HepG2 (cell line): ENCODE measurements around the gene SPOPL. TPM values are rescaled to one million over a fixed set of nuclear protein-coding genes. Genes with fewer than 3 reads are reported as not detected.

Experiments used
- ATAC-seq: fragments of 200-7000 bp; cut with Tn5 transposase; 3 replicates; pipeline ENCODE4 v1.9.1; 2020; ENCODE audit warnings: mild to moderate bottlenecking, moderate library complexity
- BruUV-seq: library from RNA; stranded (reverse); fragments of 400-500 nt; replicated peaks from 2 replicates; lab custom pipeline; 2021; lab: Mats Ljungman, UMichigan
- CTCF ChIA-PET: fragments of 300-600 bp; formaldehyde crosslinking; extraction: SDS; loops from one replicate; lab custom pipeline; 2021; ENCODE audit warnings: low total read pairs, inconsistent platforms, low intra/inter-chr PET ratio; lab: Yijun Ruan, JAX
- POLR2A ChIA-PET: fragments of 350-600 bp; sonication (Branson Sonifier 250); formaldehyde crosslinking; loops from one replicate; lab custom pipeline; 2020; ENCODE audit warnings: antibody characterized with exemption, inconsistent platforms; lab: Yijun Ruan, JAX
- DNase-seq: peaks from one replicate; pipeline ENCODE4 v3.0.0-alpha.2; 2015; ENCODE audit warnings: low spot score
- FAIRE-seq: peaks from 3 replicates; lab custom pipeline; 2011; peaks lifted over from hg19 to GRCh38; lab: Jason Lieb, UNC
- H2AFZ ChIP-seq: one replicate; pipeline ENCODE4 v1.6.1; 2011; ENCODE audit warnings: low read length, inconsistent platforms
- H3K27ac ChIP-seq: fragments of 300-600 bp; 3 replicates; pipeline ENCODE4 v1.8.0; 2011; ENCODE audit warnings: mixed run types, mild to moderate bottlenecking, mixed read lengths, low read length, inconsistent platforms; ENCODE audit not compliant: insufficient read depth; ENCODE audit errors: extremely low read length
- H3K27me3 ChIP-seq, 2 experiments: fragments of 200-600 bp in 1 of 2; 2 replicates in 1 of 2; 3 replicates in 1 of 2; pipeline versions ENCODE4 v1.6.0 to v1.8.0; 2011; ENCODE audit warnings: low read length in 2 of 2, mild to moderate bottlenecking in 2 of 2, moderate library complexity in 2 of 2, inconsistent platforms in 1 of 2; ENCODE audit not compliant: insufficient read depth in 2 of 2, control insufficient read depth in 1 of 2
- H3K36me3 ChIP-seq, 2 experiments: fragments of 200-600 bp in 1 of 2; replicated peaks in 1 of 2; 2 replicates in 1 of 2; 3 replicates in 1 of 2; pipeline versions ENCODE4 v1.5.1 to v1.8.0; 2011; ENCODE audit warnings: low read length in 2 of 2, inconsistent platforms in 1 of 2; ENCODE audit not compliant: insufficient read depth in 2 of 2, control insufficient read depth in 1 of 2
- H3K4me1 ChIP-seq: 2 replicates; pipeline ENCODE4 v1.5.1; 2012; ENCODE audit warnings: low read length, inconsistent platforms; ENCODE audit not compliant: insufficient read depth
- H3K4me2 ChIP-seq: 2 replicates; pipeline ENCODE4 v1.6.0; 2011; ENCODE audit warnings: low read depth, low read length, inconsistent platforms
- H3K4me3 ChIP-seq, 3 experiments: fragments of 200-600 bp in 1 of 3; sonication (generic), shearing (Covaris generic) in 1 of 3; replicated peaks in 1 of 3; 2 replicates each; pipeline ENCODE4 v1.5.1; 2011 to 2016; ENCODE audit warnings: low read length in 3 of 3, inconsistent platforms in 2 of 3, low read depth in 2 of 3, mild to moderate bottlenecking in 2 of 3, control low read depth in 1 of 3, mixed read lengths in 1 of 3; ENCODE audit not compliant: insufficient read depth in 1 of 3
- H3K79me2 ChIP-seq: one replicate; pipeline ENCODE4 v1.6.1; 2011; ENCODE audit warnings: low read length, inconsistent platforms; ENCODE audit not compliant: insufficient read depth
- H3K9ac ChIP-seq: 2 replicates; pipeline ENCODE4 v1.6.0; 2011; ENCODE audit warnings: mild to moderate bottlenecking, low read depth, low read length, inconsistent platforms; ENCODE audit not compliant: insufficient read depth
- H3K9me3 ChIP-seq: 2 replicates; pipeline ENCODE4 v1.5.1; 2012; ENCODE audit warnings: mild to moderate bottlenecking, low read length
- H4K20me1 ChIP-seq: 2 replicates; pipeline ENCODE4 v1.6.0; 2011; ENCODE audit warnings: inconsistent platforms, mild to moderate bottlenecking, low read length, moderate library complexity; ENCODE audit not compliant: insufficient read depth
- AHDC1 ChIP-seq: sonication (generic); formaldehyde crosslinking; IDR thresholded peaks from 2 replicates; pipeline ENCODE4 v1.5.1; 2020; ENCODE audit warnings: mild to moderate bottlenecking, missing genetic modification reagents, borderline replicate concordance
- HNRNPH1 ChIP-seq: fragments of 200-400 bp; formaldehyde crosslinking; optimal IDR thresholded peaks from 2 replicates; pipeline ENCODE3; 2017; ENCODE audit warnings: mild to moderate bottlenecking, low read depth, low read length
- NRL ChIP-seq: sonication (generic); formaldehyde crosslinking; IDR thresholded peaks from 2 replicates; pipeline ENCODE4 v1.5.0; 2020; ENCODE audit warnings: missing genetic modification reagents, mild to moderate bottlenecking, moderate library complexity, borderline replicate concordance
- RFX3 ChIP-seq: IDR thresholded peaks from 2 replicates; pipeline ENCODE4 v1.6.1; 2016; ENCODE audit warnings: missing biosample characterization, missing genetic modification reagents
- SRSF1 ChIP-seq: fragments of 200-400 bp; formaldehyde crosslinking; optimal IDR thresholded peaks from 2 replicates; pipeline ENCODE3; 2017; ENCODE audit warnings: mild to moderate bottlenecking, low read depth, low read length, moderate library complexity
- STAT5B ChIP-seq: sonication (generic); formaldehyde crosslinking; IDR thresholded peaks from 2 replicates; pipeline ENCODE4 v1.4.0; 2020; ENCODE audit warnings: missing genetic modification reagents
- STAT6 ChIP-seq: sonication (generic); formaldehyde crosslinking; IDR thresholded peaks from 2 replicates; pipeline ENCODE4 v1.4.0; 2020; ENCODE audit warnings: missing genetic modification reagents, mild to moderate bottlenecking, borderline replicate concordance
- ZNF557 ChIP-seq: sonication (generic); formaldehyde crosslinking; IDR thresholded peaks from 2 replicates; pipeline ENCODE4 v1.4.0; 2020; ENCODE audit warnings: missing genetic modification reagents
- ZNF598 ChIP-seq: sonication (generic); formaldehyde crosslinking; IDR thresholded peaks from 2 replicates; pipeline ENCODE4 v1.5.1; 2020; ENCODE audit warnings: mild to moderate bottlenecking, missing genetic modification reagents, borderline replicate concordance
- ZNF790 ChIP-seq: sonication (generic); formaldehyde crosslinking; IDR thresholded peaks from 2 replicates; pipeline ENCODE4 v1.8.0; 2022; ENCODE audit warnings: missing genetic modification reagents, mild to moderate bottlenecking, borderline replicate concordance
- ZNF891 ChIP-seq: sonication (generic); formaldehyde crosslinking; IDR thresholded peaks from 2 replicates; pipeline ENCODE4 v1.5.0; 2020; ENCODE audit warnings: mild to moderate bottlenecking, missing genetic modification reagents
- WGBS: methylation state at CpG from one replicate; pipeline ENCODE4 v1.1.6; 2017; ENCODE audit warnings: low lambda C conversion rate; 5-methylcytosine and 5-hydroxymethylcytosine counted together
- in situ Hi-C: cut with HindIII; loops from 2 replicates; pipeline ENCODE4 v1.10.0; 2017; ENCODE audit warnings: low pct_unique_long_range_greater_than_20kb; ENCODE audit not compliant: extremely low pct_ligation_motif_present
- intact Hi-C: fragments of 100-400 bp; cut with micrococcal nuclease; formaldehyde crosslinking; loops from one replicate; pipeline ENCODE4 v1.10.0; 2022; ENCODE audit not compliant: unreplicated experiment
- polyA plus RNA-seq, 8 experiments: library from polyadenylated mRNA; depleted of rRNA in 3 of 8; stranded (reverse) in 7 of 8; unstranded in 1 of 8; fragments of >200 nt; fragmentation: Illumina TruSeq in 4 of 8; extraction: Trizol in 4 of 8; gene quantifications; 2 replicates each; pipeline versions ENCODE4 v1.2.1 to v1.2.3, GENCODE V29; 2011 to 2016; ENCODE audit warnings: low read depth in 4 of 8, missing spikeins in 1 of 8, mixed read lengths in 1 of 8; ENCODE audit not compliant: insufficient read depth in 1 of 8
- total RNA-seq, 5 experiments: library from RNA; depleted of rRNA; stranded (reverse); fragments of >200 nt; fragmentation: Illumina TruSeq; extraction: Trizol; gene quantifications; 2 replicates each; pipeline ENCODE4 v1.2.3, GENCODE V29; 2016; ENCODE audit warnings: low read depth in 1 of 5
- TF ChIP-seq, protein P1 (sequence below): IDR thresholded peaks from 2 replicates; pipeline ENCODE4 v1.6.1; 2016; ENCODE audit warnings: low read depth
- TF ChIP-seq, protein P2 (sequence below): sonication (generic); formaldehyde crosslinking; IDR thresholded peaks from 2 replicates; pipeline ENCODE4 v1.4.0; 2020; ENCODE audit warnings: missing genetic modification reagents

SPOPL gene
- total and polyA plus RNA-seq, 2 of the 13 experiments (the other 11 are each of a cell fraction or from before 2014, with no cell fraction given) = 12.6 to 51.6 TPM

DNA sequence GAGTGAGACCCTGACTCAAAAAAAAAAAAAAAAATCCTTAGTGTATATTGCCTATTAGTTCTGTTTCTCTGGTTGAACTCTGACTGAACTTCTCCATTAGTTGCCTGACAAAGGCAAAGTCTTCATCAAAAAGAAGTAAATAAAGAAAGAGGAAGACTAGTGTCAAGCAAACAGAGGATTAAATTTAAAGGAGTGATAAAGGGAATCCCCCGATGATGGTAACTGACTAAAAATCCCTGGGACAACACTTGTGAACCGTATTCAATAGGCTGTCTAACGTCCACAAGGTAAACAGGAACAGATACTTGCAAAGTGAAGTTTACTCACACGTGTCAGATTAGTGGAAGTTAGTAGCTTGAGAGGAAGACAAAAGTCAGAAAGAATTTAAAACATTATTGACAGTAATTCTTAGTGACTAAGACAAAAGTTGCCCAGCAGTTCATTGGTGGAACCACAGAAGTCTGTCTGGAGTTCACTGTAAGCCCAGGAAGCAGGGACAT, 26.2 kb upstream of the SPOPL start:
- in situ Hi-C loops = no loop called here
- Histone ChIP-seq H3K4me2 (peak overlapping the region; percentile 46), H3K4me1 (peaks cover 23% of the 10 kb centered on the region), H3K9ac (no peak overlapping the region), H3K4me3 (no peak overlapping the region), H2AFZ (no peak overlapping the region), H3K27ac (peak overlapping the region; percentile 10), H4K20me1 (no peaks in the 10 kb centered on the region), H3K9me3 (no peaks in the 10 kb centered on the region), H3K79me2 (no peaks in the 10 kb centered on the region), H3K36me3 (no peaks in the 10 kb centered on the region), H3K27me3 (no peaks in the 10 kb centered on the region)
- 3% methylated on average over 4 of the region's 4 CpGs for WGBS
- ChIA-PET CTCF (no interaction called here), POLR2A (interaction anchor here (0.9 to 1.7 kb wide), 4 partner anchors 16 to 28 kb away, joined by 4 to 6 read pairs (median 5); partner anchors contain the start of gene SPOPL)
- peak; percentile 26 for FAIRE-seq
- peak; percentile 77 for DNase-seq
- ATAC-seq = peak; percentile 85
- intact Hi-C loops = loop anchor here (1.0 to 5.0 kb wide), 3 partner anchors 16 to 312 kb away; partner anchors contain the start of gene SPOPL
- no TSS peak for BruUV-seq
- no peak for TF ChIP-seq RFX3 (CRISPR knock-in tag)
- TF ChIP-seq ZNF790 (CRISPR knock-in tag) = no peak
- no peak for TF ChIP-seq ZNF557 (CRISPR knock-in tag)
- no peak for TF ChIP-seq ZNF891 (CRISPR knock-in tag)
- no peak for TF ChIP-seq STAT6 (CRISPR knock-in tag)
- TF ChIP-seq STAT5B (CRISPR knock-in tag) = no peak
- TF ChIP-seq NRL = no peak
- TF ChIP-seq ZNF598 (CRISPR knock-in tag) = no peak
- TF ChIP-seq, protein P1, sequence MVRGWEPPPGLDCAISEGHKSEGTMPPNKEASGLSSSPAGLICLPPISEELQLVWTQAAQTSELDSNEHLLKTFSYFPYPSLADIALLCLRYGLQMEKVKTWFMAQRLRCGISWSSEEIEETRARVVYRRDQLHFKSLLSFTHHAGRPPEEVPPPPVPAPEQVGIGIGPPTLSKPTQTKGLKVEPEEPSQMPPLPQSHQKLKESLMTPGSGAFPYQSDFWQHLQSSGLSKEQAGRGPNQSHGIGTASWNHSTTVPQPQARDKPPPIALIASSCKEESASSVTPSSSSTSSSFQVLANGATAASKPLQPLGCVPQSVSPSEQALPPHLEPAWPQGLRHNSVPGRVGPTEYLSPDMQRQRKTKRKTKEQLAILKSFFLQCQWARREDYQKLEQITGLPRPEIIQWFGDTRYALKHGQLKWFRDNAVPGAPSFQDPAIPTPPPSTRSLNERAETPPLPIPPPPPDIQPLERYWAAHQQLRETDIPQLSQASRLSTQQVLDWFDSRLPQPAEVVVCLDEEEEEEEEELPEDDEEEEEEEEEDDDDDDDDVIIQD (CRISPR knock-in tag) = peak; percentile 87
- TF ChIP-seq, protein P2, sequence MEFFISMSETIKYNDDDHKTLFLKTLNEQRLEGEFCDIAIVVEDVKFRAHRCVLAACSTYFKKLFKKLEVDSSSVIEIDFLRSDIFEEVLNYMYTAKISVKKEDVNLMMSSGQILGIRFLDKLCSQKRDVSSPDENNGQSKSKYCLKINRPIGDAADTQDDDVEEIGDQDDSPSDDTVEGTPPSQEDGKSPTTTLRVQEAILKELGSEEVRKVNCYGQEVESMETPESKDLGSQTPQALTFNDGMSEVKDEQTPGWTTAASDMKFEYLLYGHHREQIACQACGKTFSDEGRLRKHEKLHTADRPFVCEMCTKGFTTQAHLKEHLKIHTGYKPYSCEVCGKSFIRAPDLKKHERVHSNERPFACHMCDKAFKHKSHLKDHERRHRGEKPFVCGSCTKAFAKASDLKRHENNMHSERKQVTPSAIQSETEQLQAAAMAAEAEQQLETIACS (CRISPR knock-in tag) = no peak
- no peak for TF ChIP-seq SRSF1
- TF ChIP-seq HNRNPH1 = no peak
- TF ChIP-seq AHDC1 (CRISPR knock-in tag) = peak; percentile 76; the same call in 1 of the 2 replicates
